ENCODE results near the gene SAPCD2.

SAPCD2 gene

GRCh38 chr9:137023583-137023991 lies 46.8 kb downstream of the SAPCD2 start:
- H3K36me3 ChIP-seq: peaks cover 45% of the 10 kb centered on the region

GRCh38 chr9:137023157-137023556 lies 47.2 kb downstream of the SAPCD2 start:
- Histone ChIP-seq H3K9me3 (no peaks in the 10 kb centered on the region), H3K4me3 (ENCODE audit: low read depth in 1 of 2, low read length in 1 of 2) (no peak overlapping the region), H3K27ac (no peak overlapping the region), H3K36me3 (peaks cover 45% of the 10 kb centered on the region), H3K27me3 (peaks cover 10% of the 10 kb centered on the region), H3K4me1 (ENCODE audit: control insufficient read depth in 1 of 2, insufficient read depth in 1 of 2, low read depth in 1 of 2, low read length in 1 of 2) (peaks cover 6 to 10% of the 10 kb centered on the region in 2 experiments)
- no peak for TF ChIP-seq CTCF (IDR thresholded peaks at IDR 0.05)

More at GRCh38 chr9:137023583-137023991, 46.8 kb downstream of the SAPCD2 start:
- Histone ChIP-seq H3K27ac (no peak overlapping the region), H3K27me3 (peaks cover 10% of the 10 kb centered on the region), H3K4me1 (ENCODE audit: control insufficient read depth in 1 of 2, insufficient read depth in 1 of 2, low read depth in 1 of 2, low read length in 1 of 2) (peaks cover 9 to 13% of the 10 kb centered on the region in 2 experiments), H3K4me3 (ENCODE audit: low read depth in 1 of 2, low read length in 1 of 2) (no peak overlapping the region), H3K9me3 (no peaks in the 10 kb centered on the region)
- TF ChIP-seq CTCF (IDR thresholded peaks at IDR 0.05): no peak

- Histone ChIP-seq H3K4me3 (ENCODE audit: low read depth in 1 of 2, low read length in 1 of 2) (no peak overlapping the region), H3K36me3 (peaks cover 50% of the 10 kb centered on the region), H3K4me1 (ENCODE audit: control insufficient read depth in 1 of 2, insufficient read depth in 1 of 2, low read depth in 1 of 2, low read length in 1 of 2) (peaks cover 5 to 9% of the 10 kb centered on the region in 2 experiments), H3K9me3 (no peaks in the 10 kb centered on the region), H3K27me3 (peaks cover 10% of the 10 kb centered on the region), H3K27ac (no peak overlapping the region)
- TF ChIP-seq CTCF (IDR thresholded peaks at IDR 0.05): no peak
Observed at GRCh38 chr9:137022662-137023008, 47.7 kb downstream of the SAPCD2 start.

GRCh38 chr9:137021979-137022661 lies 48.2 kb downstream of the SAPCD2 start:
- H3K4me1 ChIP-seq (ENCODE audit: control insufficient read depth in 1 of 2, insufficient read depth in 1 of 2, low read depth in 1 of 2, low read length in 1 of 2): peaks cover under 1 to 4% of the 10 kb centered on the region in 2 experiments
- no peak overlapping the region for H3K27ac ChIP-seq
- H3K9me3 ChIP-seq: no peaks in the 10 kb centered on the region
- no peak overlapping the region for H3K4me3 ChIP-seq (ENCODE audit: low read depth in 1 of 2, low read length in 1 of 2)
- TF ChIP-seq CTCF (IDR thresholded peaks at IDR 0.05): no peak
- peaks cover 56% of the 10 kb centered on the region for H3K36me3 ChIP-seq
- peaks cover 5% of the 10 kb centered on the region for H3K27me3 ChIP-seq

- Histone ChIP-seq H3K4me3 (ENCODE audit: low read depth in 1 of 2, low read length in 1 of 2) (no peak overlapping the region), H3K9me3 (no peaks in the 10 kb centered on the region), H3K27me3 (no peaks in the 10 kb centered on the region), H3K4me1 (ENCODE audit: control insufficient read depth in 1 of 2, insufficient read depth in 1 of 2, low read depth in 1 of 2, low read length in 1 of 2) (no peaks in the 10 kb centered on the region), H3K27ac (no peak overlapping the region), H3K36me3 (peaks cover 61% of the 10 kb centered on the region)
- TF ChIP-seq CTCF (IDR thresholded peaks at IDR 0.05): no peak
Observed at GRCh38 chr9:137021568-137021978, 48.8 kb downstream of the SAPCD2 start.
